Spleen (tissue), 11 donors: Measurements from ENCODE around the gene AHRR. TPM values are rescaled to one million over a fixed set of nuclear protein-coding genes. Genes with fewer than 3 reads are reported as not detected.
A peak's percentile ranks its signal among the peaks of the same experiment; 100 is the strongest.

Experiments used
- DNase-seq: peaks from one replicate; pipeline ENCODE4 v3.0.0-alpha.2; 2020
- H3K27ac ChIP-seq, 8 donors: fragments of 200-600 bp; sonication (generic) in 7 of 8; 1 replicate in 4 of 8; 2 replicates in 4 of 8; pipeline versions ENCODE4 v1.5.0 to v1.8.0; 2016 to 2021; ENCODE audit warnings: inconsistent platforms in 4 of 8, mild to moderate bottlenecking in 4 of 8, moderate library complexity in 1 of 8
- H3K27me3 ChIP-seq, 7 donors: fragments of 200-600 bp; sonication (generic) in 6 of 7; replicated peaks in 1 of 7; 1 replicate in 4 of 7; 2 replicates in 3 of 7; pipeline versions ENCODE4 v1.5.0 to v1.8.0; 2016 to 2021; ENCODE audit warnings: inconsistent platforms in 3 of 7, mild to moderate bottlenecking in 1 of 7
- H3K36me3 ChIP-seq, 6 donors: fragments of 200-600 bp; sonication (generic) in 5 of 6; 1 replicate in 4 of 6; 2 replicates in 2 of 6; pipeline versions ENCODE4 v1.5.0 to v1.8.0; 2016 to 2021; ENCODE audit warnings: inconsistent platforms in 2 of 6
- H3K4me1 ChIP-seq, 6 donors: fragments of 200-600 bp; sonication (generic) in 5 of 6; 1 replicate in 3 of 6; 2 replicates in 3 of 6; pipeline versions ENCODE4 v1.5.0 to v1.8.0; 2016 to 2021; ENCODE audit warnings: inconsistent platforms in 3 of 6
- H3K4me3 ChIP-seq, 8 donors: fragments of 200-600 bp; sonication (generic) in 7 of 8; 1 replicate in 4 of 8; 2 replicates in 4 of 8; pipeline versions ENCODE4 v1.5.0 to v1.8.0; 2016 to 2021; ENCODE audit warnings: inconsistent platforms in 4 of 8, mild to moderate bottlenecking in 4 of 8, moderate library complexity in 2 of 8
- H3K9me3 ChIP-seq, 8 donors: fragments of 200-600 bp; sonication (generic) in 7 of 8; 1 replicate in 4 of 8; 2 replicates in 4 of 8; pipeline versions ENCODE4 v1.5.0 to v1.8.0; 2016 to 2021; ENCODE audit warnings: inconsistent platforms in 4 of 8
- POLR2A ChIP-seq, 3 donors: fragments of 450-650 bp; IDR thresholded peaks; one replicate each; pipeline ENCODE4 v1.5.1; 2017; ENCODE audit warnings: antibody characterized with exemption in 3 of 3, mild to moderate bottlenecking in 1 of 3
- POLR2AphosphoS5 ChIP-seq, 3 donors: sonication (generic); formaldehyde crosslinking; IDR thresholded peaks; one replicate each; pipeline ENCODE4 v1.5.1; 2017; ENCODE audit warnings: antibody characterized with exemption in 3 of 3
- WGBS, 5 donors: extraction: QIAGEN DNeasy Blood & Tissue Kit in 3 of 5; methylation state at CpG; one replicate each; pipeline versions ENCODE4 v1.1.5 to v1.1.7; 2013 to 2018; 5-methylcytosine and 5-hydroxymethylcytosine counted together
- intact Hi-C: fragments of 100-400 bp; cut with DNase I; formaldehyde crosslinking; loops from one replicate; pipeline ENCODE4 v1.15.0; 2023; ENCODE audit warnings: low total_unique reads
- polyA plus RNA-seq, 3 donors: library from polyadenylated mRNA; stranded (reverse); fragments of 200-250 nt; gene quantifications; one replicate each; pipeline ENCODE4 v1.2.1, GENCODE V29; 2013
- total RNA-seq, 7 donors: library from RNA; depleted of rRNA in 3 of 7; stranded (reverse); fragments of >200 nt in 3 of 7; fragmentation: NEBNext Ultra II Directional in 4 of 7; extraction: Animal tissue kit (Norgen Biotek cat#: 25700) in 4 of 7; gene quantifications; one replicate each; pipeline versions ENCODE4 v1.1.0 to v1.2.1, GENCODE V29; 2016 to 2021
- TF ChIP-seq, protein P1 (sequence below), 11 experiments: fragments of 200-600 bp in 7 of 11; fragments of 450-650 bp in 4 of 11; sonication (generic) in 4 of 11; IDR thresholded peaks in 8 of 11; conservative IDR thresholded peaks in 3 of 11; 1 replicate in 7 of 11; 2 replicates in 4 of 11; pipeline versions ENCODE4 v1.4.0 to v1.8.0; 2016 to 2021; ENCODE audit warnings: antibody characterized with exemption in 11 of 11, inconsistent platforms in 4 of 11, mild to moderate bottlenecking in 1 of 11
- donor health status: healthy with polysubstance abuse.
- donor health status: DM: no; HTN: no; CAD: no; lungs with moderate emphysema.
- donor health status: DM: no; HTN: no; CAD: no.
- donor health status: Bipolar disorder and iron deficiency.
- donor health status: healthy.
- donor health status: DM: no; HTN: no; CAD: no.
- donor health status: DM: yes; HTN: yes; CAD: no.

AHRR gene
- total and polyA plus RNA-seq, 10 donors: 0.96 to 28.5 (median 13.2) TPM

GRCh38 chr5:436641-436975 is 115.1 kb downstream of the AHRR start:
- H3K27ac ChIP-seq: no peak overlapping the region

GRCh38 chr5:437281-437771 is 115.8 kb downstream of the AHRR start:
- Histone ChIP-seq H3K36me3 (peaks cover 0 to 13% (median 0%) of the 10 kb centered on the region in 6 donors), H3K9me3 (no peaks in the 10 kb centered on the region), H3K4me3 (no peak overlapping the region), H3K4me1 (peaks cover 4 to 23% (median 21%) of the 10 kb centered on the region in 6 donors), H3K27me3 (peaks cover 0 to 19% (median 0%) of the 10 kb centered on the region in 7 donors), H3K27ac (no peak overlapping the region)
- intact Hi-C loops: loop anchor here (5.0 kb wide), 1 partner anchor 120 kb away; no protein-coding TSS in a partner anchor
- 79 to 84% (median 80%) methylated on average over 14 to 18 of the region's 18 CpGs for WGBS, 5 donors
- TF ChIP-seq POLR2A (IDR thresholded peaks at IDR 0.05) (no peak), POLR2AphosphoS5 (IDR thresholded peaks at IDR 0.05) (peak in 1 of 3 donors; percentile 7)
- peak; percentile 67 for DNase-seq

More at GRCh38 chr5:436641-436975, 115.1 kb downstream of the AHRR start:
- TF ChIP-seq POLR2AphosphoS5 (IDR thresholded peaks at IDR 0.05) (no peak), POLR2A (IDR thresholded peaks at IDR 0.05) (no peak)
- TF ChIP-seq, protein P1, sequence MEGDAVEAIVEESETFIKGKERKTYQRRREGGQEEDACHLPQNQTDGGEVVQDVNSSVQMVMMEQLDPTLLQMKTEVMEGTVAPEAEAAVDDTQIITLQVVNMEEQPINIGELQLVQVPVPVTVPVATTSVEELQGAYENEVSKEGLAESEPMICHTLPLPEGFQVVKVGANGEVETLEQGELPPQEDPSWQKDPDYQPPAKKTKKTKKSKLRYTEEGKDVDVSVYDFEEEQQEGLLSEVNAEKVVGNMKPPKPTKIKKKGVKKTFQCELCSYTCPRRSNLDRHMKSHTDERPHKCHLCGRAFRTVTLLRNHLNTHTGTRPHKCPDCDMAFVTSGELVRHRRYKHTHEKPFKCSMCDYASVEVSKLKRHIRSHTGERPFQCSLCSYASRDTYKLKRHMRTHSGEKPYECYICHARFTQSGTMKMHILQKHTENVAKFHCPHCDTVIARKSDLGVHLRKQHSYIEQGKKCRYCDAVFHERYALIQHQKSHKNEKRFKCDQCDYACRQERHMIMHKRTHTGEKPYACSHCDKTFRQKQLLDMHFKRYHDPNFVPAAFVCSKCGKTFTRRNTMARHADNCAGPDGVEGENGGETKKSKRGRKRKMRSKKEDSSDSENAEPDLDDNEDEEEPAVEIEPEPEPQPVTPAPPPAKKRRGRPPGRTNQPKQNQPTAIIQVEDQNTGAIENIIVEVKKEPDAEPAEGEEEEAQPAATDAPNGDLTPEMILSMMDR (IDR thresholded peaks at IDR 0.05 in 8 of 11, conservative IDR thresholded peaks at IDR 0.05 in 3 of 11): no peak
- Histone ChIP-seq H3K9me3 (no peaks in the 10 kb centered on the region), H3K27me3 (peaks cover 0 to 19% (median 0%) of the 10 kb centered on the region in 7 donors), H3K4me3 (no peak overlapping the region), H3K4me1 (peaks cover 0 to 16% (median 13%) of the 10 kb centered on the region in 6 donors), H3K36me3 (peaks cover 0 to 13% (median 0%) of the 10 kb centered on the region in 6 donors)
- intact Hi-C loops: loop anchor here (5.0 kb wide), 1 partner anchor 119 kb away; no protein-coding TSS in a partner anchor
- no peak for DNase-seq
- WGBS, 5 donors: 81 to 92% (median 85%) methylated on average over 5 of the region's 5 CpGs

GRCh38 chr5:438481-438981 is 117.0 kb downstream of the AHRR start:
- 82 to 89% (median 83%) methylated on average over 14 of the region's 14 CpGs for whole genome bisulfite sequencing, 5 donors
- no peak overlapping the region for H3K4me3 ChIP-seq

DNA sequence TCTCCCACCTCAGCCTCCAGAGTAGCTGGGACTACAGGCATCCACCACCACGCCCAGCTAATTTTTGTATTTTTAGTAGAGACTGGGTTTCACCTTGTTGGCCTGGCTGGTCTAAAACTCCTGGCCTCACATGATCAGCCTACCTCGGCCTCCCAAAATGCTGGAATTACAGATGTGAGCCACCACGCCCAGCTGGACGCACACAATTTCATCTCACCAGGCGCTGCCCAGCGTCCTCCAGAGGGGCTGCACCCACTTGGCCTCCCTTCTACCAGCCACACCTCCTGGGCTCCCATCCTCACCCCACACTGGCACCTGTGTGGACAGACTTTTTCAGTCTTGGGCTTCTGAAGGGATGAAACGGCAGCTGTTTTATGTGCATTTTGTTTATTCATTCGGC is 117.7 kb downstream of the AHRR start:
- intact Hi-C loops: loop anchor here (5.0 kb wide), 1 partner anchor 122 kb away; no protein-coding TSS in a partner anchor
- TF ChIP-seq POLR2AphosphoS5 (IDR thresholded peaks at IDR 0.05): no peak
- TF ChIP-seq POLR2A (IDR thresholded peaks at IDR 0.05): no peak
- TF ChIP-seq, protein P1 (IDR thresholded peaks at IDR 0.05 in 8 of 11, conservative IDR thresholded peaks at IDR 0.05 in 3 of 11): no peak
- Histone ChIP-seq H3K4me1 (peaks cover 12 to 37% (median 30%) of the 10 kb centered on the region in 6 donors), H3K36me3 (peaks cover 0 to 8% (median 0%) of the 10 kb centered on the region in 6 donors), H3K4me3 (no peak overlapping the region), H3K27me3 (peaks cover 0 to 11% (median 0%) of the 10 kb centered on the region in 7 donors), H3K27ac (no peak overlapping the region), H3K9me3 (no peaks in the 10 kb centered on the region)
- peak; percentile 64 for DNase-seq
- 88 to 91% (median 90%) methylated on average over 8 of the region's 8 CpGs for WGBS, 5 donors

More at GRCh38 chr5:438481-438981, 117.0 kb downstream of the AHRR start:
- Histone ChIP-seq H3K4me1 (peaks cover 5 to 30% (median 24%) of the 10 kb centered on the region in 6 donors), H3K27ac (no peak overlapping the region), H3K27me3 (peaks cover 0 to 11% (median 0%) of the 10 kb centered on the region in 7 donors), H3K9me3 (no peaks in the 10 kb centered on the region), H3K36me3 (peaks cover 0 to 9% (median 0%) of the 10 kb centered on the region in 6 donors)
- peak; percentile 65 for DNase-seq
- intact Hi-C loops: loop anchor here (5.0 kb wide), 1 partner anchor 121 kb away; no protein-coding TSS in a partner anchor
- peak in 1 of 3 donors; percentile 9 for TF ChIP-seq POLR2AphosphoS5 (IDR thresholded peaks at IDR 0.05)
- TF ChIP-seq, protein P1 (IDR thresholded peaks at IDR 0.05 in 8 of 11, conservative IDR thresholded peaks at IDR 0.05 in 3 of 11): no peak
